CD4-positive, alpha-beta T cell treated with Interleukin-21 for 1 hour (primary cell): ENCODE results near the gene TTC32.

Experiments
- DNase-seq: peaks from one replicate; pipeline ENCODE4 v3.0.0-alpha.2; 2020

Gene TTC32

DNA sequence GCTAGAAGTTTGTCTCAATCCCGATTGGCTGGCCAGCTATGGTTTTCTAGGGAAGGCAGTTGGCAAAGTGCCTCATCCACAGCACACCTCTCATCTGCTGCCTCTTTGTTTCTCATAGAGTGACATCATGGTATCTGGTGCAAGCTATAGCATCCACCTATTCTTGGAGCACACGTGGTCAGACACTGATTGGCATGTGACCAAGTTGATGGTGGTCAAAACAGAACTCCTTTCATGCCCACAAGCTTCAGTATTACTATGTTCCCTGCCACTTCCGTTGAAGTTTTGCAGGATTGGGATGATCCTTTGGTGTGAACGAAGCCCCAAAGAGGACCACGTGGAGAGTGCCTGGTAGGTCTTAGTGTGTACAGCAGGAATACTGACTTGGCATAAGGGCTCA is 28.8 kb downstream of the TTC32 start:
- no peak for DNase-seq

DNA sequence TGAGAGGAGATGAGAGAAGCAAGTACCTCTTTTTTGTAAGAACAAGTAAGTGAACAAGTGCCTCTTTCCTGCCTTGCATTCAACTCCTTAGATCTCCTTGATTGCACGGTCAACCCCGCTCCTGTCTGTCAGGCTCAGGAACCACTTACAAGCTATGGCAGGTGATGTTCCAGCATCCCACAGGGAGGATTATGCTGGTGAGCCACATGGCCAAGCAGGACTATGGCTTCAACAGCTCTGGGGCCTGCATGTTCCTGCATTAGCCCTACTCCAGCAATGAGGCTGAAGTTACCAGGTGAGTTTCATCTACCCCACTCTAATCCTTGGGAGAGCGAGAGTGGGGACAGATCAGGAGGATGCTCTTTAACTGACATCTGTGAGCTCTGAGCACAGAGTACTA is 29.5 kb downstream of the TTC32 start:
- DNase-seq, result no peak

DNA sequence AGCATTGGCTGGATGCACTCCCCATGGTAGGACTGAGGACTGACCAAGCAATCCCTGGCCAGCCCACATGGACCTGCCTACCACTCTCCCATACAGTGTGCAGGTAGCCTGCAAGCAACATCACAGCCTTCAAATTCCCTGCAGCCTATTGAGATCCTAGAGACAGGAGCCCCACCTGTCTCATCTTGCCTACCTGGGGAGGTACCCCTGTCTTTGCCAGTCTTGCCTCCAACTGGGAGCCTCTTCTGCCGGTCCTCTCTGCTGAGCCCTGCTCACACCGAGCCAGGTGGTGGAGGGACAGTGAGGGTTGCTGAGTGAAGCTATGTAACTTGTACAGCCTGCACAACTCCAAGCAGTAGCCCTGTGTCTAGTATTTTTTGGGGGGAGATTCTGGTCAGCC is 29.9 kb downstream of the TTC32 start:
- DNase-seq, result no peak

DNA sequence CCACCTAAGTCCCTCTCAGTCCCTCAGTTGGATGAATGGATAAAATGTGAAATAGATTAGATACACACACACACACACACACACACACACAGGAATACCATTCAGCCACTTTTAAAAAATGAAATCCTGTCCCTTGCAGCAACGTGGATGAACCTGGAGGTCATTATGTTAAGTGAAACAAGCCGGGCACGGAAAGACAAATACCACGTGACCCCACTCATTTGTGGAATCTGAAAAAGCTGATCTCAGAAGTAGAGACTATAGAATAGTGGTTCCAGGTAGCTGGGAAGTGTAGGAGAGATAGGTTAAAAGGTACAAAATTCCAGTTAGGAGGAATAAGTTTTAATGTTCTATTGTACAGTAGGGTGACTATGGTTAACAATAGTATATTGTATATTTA is 31.0 kb downstream of the TTC32 start:
- no peak for DNase-seq

DNA sequence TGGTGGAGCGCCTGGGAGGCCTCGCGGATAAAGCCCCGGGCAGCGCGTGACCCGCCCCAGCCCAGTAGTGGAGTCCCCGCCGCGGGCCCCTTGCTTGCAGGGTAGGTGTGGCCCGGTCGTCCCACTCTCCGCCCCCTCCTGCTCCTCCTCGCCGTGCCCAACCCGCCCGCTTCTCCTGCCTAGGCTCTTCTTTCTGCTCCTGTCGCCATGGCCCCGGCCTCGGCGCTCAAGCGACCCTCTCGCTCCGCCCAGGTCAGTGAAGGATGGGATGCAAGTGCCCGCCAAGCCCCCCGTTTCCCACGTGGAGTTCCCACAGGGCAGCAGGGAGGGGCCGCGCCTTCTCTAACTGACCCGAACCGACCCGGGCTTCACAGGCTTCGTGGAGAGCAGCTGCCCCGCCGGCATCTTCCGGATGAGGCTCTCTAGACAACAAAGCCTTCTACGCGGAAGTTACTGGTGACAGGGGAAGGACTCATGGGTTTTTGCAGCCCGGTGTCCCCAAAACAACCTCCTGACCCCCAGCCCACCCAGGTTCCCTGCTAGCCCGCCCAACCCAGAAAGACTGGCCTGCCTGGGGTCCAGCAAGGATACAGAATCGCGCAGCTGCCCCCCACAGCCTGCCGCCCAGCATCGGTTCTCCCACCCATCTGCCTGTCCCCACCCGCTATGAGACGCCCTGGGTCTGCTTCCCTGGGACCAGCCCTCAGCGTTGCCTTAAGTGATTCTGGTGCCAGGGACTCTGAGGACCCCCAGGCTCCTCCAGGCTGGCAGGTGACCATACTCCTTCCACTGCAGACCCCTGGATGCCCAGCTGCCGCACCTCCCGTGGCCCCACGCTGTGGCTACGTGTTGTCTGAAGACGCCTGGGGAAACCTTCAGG is 32.8 kb downstream of the TTC32 start:
- peak; percentile 66 for DNase-seq

DNA sequence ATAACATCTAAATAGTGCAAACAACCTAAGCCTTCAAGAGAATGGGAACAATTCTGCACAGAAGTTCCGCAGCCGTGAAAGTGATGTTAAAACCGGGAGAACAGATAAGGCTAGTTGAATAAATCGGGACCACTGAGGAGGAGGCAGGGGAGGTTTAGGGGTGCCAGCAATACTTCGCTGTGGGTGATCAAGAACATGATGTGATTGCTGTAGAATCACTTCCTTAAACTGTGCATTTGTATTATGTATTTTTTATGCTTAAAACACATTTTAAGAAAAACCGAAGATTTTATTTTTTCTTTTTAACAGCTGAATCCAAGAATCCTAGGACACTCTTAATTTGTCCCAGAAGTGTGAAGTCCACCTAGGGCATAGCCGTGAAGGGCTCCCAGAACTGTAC is 33.6 kb downstream of the TTC32 start:
- no peak for DNase-seq

DNA sequence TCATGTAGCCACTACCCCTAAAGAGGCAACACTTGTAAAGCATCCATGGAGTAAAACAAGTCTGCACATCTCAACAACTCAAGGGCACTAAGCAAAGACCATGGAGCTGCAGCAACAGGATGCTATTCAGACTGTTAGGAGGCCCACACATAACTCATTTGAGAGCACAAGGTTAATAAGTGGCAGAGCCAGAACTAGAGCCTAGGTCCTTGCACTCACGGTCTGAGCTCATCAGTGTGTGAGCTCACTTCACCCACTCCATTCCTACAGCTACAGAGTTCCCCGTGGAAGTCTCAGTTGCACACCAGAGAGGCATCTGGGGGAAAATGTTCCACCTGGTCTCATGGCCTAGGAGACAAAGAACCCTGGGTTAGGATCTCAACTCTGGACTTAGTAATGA is 35.0 kb downstream of the TTC32 start:
- DNase-seq, result no peak

DNA sequence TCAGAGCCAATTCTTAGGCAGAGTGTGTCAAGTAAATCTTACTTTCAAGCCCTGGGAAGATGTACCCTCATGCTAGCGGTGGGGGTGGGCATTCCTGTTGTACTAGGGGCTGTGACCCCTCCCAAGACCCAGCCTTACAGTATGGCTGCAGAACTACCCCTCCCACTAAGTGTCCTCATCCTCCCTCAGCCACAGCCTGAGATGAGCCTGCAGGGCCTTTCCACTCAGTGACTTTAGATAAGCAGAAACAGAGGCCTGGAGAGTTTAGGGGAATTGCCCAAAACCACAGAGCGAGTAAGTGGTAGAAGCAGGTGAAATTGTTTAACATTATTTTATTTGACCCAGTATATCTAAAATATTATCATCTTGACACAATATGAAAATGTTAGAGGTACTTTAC is 36.6 kb downstream of the TTC32 start:
- DNase-seq, result no peak

DNA sequence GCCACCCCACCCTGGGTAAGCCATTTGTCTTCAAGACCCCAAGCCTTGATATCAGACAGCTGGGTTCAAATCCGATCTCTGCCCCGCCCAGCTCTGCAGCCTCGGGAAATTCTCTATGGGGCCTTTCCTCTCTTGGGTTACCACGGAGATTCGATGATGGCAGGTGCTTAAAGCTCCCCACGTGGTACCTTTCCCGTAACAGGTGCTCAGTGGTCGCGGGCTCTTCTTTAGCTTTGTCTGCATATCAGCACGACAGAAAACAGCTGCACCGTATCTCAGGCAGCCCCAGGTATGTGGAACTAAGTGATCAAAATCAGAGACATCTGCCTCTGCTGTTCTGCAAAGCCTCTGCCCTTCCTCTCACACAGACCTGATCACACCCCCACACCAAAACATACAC is 37.4 kb downstream of the TTC32 start:
- DNase-seq, result no peak

DNA sequence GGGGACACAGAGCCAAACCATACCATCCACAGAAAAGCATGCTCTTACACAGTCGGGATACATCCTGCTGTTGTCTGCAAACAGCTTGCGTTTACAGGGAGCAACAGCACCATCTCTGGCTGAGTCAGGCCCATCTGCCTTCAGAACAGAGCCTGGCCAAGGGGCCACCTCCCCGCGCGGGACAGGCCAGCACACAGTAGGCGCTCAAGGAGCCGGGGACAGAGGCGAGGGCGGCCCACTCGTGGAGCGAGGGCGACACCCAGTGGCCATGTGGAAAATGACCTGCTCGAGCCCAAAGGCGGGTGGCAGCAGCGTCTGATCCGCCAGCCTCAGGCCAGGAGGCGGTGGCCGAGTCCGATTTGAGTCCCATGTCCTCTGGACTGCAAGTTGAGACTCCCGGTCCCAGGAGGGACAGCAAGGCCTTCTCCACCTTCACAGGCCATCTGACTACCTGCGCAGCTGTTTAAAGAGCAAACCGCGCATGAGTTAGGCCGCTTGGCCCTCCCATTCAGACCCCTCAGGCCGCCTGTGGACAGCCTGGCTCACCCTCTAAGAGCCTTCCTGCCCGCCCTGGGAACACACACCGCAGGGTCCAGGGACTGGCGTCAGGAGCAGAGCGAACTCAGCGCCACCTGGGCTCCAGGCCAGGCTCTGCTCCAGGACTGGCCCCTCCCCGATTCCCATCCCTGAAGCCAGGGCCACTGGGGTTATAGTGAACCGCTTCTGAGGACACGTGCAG is 38.3 kb downstream of the TTC32 start:
- peak; percentile 71 for DNase-seq

DNA sequence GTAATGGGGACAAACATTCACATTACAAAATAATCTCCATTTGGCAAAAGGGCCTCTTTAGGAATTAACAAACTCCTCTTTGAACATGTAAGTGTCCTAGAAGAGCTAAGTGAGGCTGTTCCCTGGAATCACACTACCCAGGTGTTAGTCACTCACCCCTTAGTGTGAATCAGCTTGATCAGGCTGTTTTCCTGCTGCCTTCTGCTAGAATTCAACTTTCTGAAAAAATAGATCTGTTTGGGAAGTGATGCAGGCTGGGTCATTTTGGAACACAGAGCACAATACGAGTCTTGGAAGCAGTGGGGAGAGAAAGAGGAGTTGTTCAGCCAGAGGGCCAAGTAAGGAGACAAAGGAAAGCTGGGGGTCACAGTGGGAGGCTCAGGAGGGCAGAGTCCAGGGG is 40.0 kb downstream of the TTC32 start:
- no peak for DNase-seq

DNA sequence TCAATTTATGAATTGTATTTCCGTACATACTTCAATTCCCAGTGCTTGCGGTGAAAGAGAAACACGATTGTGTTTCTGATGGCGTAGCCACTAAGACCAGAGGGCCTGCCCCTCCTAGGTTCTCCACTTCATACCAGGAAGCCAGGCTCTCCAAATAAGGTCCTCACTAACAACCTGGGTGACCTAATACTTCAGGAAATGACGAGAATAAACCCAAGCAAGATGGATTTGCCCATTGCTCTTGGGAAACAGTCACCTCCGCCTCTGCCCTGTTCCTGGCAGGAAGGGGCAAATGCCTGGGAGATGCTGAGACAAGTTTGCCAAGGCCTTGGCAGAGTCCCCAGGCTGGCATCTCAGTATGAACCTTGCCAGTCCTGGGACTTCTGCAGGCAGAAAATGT is 41.8 kb downstream of the TTC32 start:
- DNase-seq, result no peak

DNA sequence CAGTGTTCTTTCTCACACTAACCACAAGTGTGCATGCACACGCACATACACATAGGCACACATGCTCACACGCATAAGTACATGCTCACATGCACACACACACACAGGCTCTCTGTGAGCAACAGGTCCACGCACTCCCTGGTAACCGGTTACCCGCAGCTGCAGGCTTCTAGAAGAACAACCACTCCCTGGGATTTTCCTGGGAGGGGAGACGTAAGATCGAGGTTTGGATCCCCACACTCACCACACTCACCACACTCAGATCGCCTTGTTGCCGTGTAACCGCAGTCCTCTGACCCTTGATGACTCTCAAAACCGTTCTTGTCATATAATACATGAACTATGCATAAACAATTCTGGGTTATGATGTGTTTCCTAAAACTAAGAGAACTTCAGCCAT is 42.2 kb downstream of the TTC32 start:
- no peak for DNase-seq

DNA sequence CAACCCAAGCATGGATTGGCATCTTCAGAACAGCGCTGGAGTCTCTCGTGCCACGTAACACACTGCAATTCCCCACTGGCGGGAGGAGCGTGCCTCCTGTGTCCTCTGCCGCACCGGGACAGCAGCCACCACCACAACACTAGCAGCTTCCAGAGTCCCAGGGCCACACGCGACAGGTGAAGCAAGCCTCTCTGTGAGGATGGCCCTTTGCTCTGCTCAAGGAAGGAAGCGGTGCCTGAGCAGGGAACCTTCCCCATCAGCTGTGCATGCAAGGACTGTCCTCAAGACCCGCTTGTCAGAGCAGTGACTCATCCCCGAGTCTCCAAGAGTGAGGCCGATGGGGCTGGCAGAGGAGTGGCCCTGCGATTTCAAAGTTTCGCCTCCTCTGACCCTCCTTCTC is 44.0 kb downstream of the TTC32 start:
- DNase-seq, result no peak

DNA sequence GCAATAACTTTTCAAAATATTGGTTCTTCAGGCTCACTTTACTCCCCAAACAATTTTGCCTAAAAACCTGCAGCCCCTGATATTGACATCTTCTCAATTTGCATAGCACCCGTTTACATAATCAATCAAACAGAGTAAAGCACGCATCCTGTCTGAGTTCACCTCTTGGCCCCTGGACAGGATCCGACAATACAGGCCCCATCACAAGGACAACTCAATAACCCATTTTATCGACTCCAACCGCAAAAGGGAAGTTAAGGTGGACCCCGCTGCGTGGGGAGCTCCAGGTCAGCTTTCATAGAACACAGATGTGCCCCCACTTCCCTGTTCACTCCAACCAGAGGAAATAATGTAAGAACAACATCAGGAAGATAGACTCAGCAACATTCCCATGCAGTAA is 44.7 kb downstream of the TTC32 start:
- DNase-seq, result no peak

DNA sequence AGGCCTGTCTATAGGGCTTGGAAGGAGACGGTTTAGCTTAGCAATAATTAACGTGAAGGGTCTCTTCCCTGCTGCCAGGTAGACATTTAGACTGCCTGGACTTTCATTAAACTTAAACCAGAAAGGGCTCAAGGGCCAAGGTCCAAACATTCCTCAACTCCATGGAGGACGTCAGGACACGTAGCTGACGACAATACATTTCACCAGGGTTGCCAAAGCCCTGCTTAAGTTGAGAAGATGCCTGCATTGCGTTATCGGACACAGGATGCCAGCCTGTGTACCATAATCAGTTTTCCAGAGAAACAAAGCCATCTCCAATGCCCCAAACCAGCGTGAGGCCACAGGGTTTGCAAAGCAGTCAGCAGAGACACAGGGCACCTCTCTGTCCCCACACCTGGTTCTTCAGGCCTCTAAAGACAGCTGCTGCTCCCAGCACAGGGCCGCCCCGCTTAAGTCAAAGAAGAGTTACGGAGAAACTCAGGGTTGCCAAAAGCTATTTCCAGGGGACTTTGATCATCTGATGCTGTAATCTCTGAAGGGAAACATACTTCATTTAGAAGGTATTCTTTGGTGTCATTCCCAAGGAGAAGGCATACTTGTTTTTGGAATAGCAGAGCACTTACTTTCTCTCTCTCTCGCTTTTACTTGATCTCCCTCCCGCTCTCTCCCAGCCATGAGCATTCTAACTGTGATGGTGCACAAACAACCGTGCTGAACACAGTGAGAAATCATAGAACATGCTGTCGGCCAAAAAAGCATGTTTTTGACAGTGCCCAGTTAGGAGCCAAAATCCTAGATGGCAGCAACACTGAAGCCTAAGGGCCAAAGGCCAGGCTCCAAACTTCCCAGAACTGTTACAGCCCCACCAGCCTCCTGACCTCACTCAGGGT is 46.0 kb downstream of the TTC32 start:
- DNase-seq, result no peak

DNA sequence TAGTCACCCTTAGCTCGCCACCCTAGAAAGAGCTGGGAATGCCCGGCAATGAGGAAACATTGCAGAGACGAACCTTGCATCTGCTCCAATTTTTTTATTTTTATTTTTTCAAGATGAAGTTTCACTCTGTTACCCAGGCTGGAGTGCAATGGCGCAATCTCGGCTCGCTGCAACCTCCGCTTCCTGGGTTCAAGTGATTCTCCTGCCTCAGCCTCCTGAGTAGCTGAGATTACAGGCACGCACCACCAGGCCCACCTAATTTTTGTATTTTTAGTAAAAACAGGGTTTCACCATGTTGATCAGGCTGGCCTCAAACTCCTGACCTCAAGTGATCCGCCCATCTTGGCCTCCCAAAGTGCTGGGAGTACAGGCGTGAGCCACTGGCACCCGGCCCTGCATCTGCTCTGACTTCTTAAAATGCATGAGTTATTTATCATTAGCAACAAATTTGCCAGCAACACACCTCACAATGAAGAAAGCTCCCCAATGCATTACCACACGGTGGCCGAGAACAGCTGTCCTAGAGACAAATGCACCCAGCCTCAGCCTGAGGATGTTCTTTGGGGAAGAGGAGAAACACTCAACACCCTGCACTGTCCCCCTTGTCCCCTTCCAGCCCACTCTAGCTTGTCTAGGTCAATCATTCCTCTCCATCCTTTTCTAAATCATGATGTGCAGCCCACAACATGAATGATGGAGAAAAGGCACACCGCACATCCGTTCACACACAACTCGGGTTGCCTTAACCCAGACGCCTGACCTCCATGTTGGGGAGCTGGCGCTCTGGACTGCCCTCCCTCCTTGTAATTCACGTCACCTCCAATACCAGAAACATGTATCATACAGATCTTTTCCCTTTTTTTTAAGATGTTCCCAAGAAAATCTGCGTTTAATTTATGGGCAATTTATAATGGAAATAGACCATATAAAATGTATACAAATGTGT is 46.9 kb downstream of the TTC32 start:
- DNase-seq, result no peak

DNA sequence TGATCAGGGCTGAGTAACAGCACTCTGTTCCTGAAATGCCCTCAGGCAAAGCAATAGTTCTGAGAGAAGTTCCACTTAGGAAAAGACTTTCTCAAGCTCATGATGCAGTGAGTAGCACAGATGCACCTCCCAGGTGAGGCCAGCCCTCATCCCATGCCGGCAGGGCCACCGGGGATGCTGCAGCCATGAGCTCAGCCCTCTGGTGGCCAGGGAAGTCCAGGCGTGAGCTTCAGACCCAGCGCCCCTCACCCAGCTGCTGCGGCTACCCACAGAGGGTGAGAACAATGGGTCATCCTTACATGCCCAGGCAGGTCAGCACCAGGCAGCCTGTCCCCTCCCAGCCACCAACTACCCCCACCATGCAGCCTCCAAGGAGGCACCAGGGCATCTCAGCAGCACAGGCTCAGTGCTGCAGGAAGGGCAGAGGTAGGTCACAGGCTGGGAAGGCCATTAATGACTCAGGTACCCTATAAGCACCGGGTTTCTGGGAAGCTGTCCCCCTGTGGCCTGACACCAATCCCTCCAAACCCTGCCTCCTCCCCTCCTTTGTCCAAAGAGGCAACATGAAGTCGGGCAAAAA is 50.6 kb downstream of the TTC32 start:
- no peak for DNase-seq

DNA sequence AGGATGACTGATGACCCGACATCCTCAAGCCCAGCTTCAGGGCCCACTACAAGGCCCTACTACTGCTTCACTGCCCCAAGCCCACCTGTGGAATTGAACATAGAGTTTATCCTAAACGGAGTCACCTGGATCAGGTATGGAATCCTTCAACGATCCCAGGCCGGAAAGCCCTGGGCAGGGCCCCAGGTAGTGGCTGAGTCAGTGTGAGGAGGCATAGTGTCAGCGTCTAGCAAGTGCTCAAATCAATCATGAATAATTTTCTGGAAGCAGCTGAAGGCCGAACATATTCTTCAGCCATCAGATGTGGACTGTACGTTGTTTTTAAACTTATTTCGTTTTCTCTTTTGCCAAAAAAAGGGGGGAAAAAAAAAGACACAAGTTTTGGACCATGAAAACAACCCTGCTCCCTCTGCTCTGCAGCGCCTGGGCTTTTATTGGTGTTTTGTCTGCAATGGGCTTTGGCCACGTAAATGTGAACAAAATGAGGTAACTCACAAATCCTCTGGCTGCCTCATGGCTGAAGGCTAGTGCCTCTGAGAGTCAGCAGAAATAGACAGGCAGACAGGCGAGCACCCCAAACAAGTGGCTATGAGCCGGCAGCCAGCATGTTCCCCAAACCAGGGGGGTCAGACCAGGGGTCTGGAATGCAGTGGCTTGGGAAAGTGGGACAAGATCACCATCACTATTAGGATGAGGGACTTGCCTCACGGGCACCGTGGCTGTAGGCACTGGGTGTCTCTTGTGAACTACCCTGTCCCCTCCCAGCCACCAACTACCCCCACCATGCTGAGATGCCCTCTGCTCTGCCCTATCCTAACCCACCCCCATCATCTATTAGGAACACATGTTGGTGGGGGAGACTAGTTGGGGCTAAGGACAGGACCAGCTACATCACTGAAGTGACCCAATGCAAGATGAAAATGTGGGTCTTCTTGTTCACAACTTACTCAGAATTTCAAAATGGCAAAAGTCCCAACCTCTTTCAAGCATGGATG is 51.4 kb downstream of the TTC32 start:
- DNase-seq, result no peak

DNA sequence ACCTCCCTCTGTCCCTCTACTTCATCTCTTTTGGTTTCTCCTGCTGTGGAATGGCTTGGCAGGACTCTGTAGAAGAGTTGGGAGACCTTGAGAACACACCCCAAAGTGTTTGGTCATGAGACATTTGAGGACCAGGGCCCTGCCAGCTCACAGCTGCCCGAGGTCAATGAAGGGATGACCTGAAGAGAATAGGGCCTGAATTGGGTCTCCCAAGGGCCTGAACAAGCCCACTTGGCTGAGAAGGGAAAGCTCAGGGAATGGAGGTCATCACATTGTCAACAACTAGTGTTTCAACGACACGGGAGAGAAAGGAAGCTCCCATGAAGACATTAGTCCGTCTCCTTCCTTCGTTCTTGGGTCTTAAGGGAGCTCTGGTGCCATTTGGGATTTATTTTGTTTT is 52.8 kb downstream of the TTC32 start:
- no peak for DNase-seq
